Limb (tissue), 2 donors: ENCODE results near the gene FAM24B.
"Not testable (repeated sequence)": the region's sequence is repeated elsewhere in the genome, so short reads cannot be mapped to it uniquely, and the experiment has no call there.

ENCODE experiments used
- DNase-seq, 2 donors: peaks; one replicate each; pipeline ENCODE4 v3.0.0-alpha.2; 2016; ENCODE audit errors: extremely low spot score in 2 of 2

Gene FAM24B

DNA sequence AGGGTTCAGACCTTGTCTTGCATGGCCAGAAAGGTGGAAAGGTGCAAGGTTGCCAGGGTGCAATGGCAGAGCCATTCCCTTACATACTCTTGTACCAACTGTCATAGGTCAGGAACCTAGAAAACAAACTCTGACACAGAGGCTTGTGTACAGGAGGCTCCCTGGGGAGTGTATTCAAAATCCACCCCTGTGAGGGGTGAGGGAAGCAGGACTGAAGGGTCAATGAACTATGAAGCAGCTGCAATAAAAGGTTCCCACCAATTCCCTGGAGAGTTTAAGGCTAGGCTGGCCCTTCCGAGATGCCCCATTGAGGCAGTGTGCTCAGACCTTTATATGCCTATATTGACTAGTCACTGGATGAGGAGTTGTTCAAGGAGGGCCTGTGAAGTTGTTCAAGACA lies 19.9 kb downstream of the FAM24B start:
- DNase-seq = no peak

- not testable (repeated sequence) for DNase-seq
Measured at GRCh38 chr10:122858042-122858441, 21.3 kb downstream of the FAM24B start.

GRCh38 chr10:122856902-122857301 lies 22.5 kb downstream of the FAM24B start:
- DNase-seq = no peak

DNA sequence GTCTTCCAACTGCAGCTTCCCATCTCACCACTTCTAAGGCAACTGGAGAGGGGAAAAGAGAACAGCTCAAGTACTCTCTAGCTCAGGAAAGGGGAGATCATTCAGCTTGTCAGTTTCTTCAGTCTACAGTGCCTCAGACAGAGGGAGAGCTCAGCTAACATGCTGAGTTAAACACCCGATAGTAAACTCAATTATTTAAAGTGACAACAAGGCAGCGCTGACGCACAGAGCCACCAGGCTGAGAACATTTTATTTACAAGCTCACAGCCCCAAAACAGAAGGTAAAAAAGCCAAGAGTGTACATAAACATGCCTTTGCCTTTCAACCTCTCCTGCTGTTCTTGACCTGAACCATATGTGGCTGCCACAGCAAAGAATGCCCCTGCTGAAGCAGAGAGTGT lies 23.6 kb downstream of the FAM24B start:
- DNase-seq = no peak

DNA sequence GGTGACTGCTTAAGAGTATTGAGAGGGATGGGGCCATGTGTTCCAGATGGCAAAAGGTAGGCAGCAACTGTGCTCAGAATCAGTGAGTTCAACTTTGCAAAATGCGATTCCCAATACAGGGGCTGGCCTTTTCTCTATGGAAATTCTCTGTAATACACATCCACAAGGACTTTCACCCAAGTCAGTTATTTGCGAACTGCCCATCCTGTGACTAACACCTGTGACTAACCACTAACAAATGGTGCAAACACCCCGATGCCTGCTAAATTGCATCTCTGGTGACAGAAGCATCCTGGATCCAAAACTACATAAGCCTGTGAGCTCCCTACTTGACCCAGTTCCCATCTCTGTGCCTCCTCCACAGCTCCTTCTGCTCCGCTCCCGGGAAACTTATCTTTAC lies 24.7 kb downstream of the FAM24B start:
- DNase-seq = no peak

- no peak for DNase-seq
Measured at GRCh38 chr10:122853665-122854313, 25.6 kb downstream of the FAM24B start.

- DNase-seq = no peak
Measured at GRCh38 chr10:122852261-122852660, 27.1 kb downstream of the FAM24B start.

DNA sequence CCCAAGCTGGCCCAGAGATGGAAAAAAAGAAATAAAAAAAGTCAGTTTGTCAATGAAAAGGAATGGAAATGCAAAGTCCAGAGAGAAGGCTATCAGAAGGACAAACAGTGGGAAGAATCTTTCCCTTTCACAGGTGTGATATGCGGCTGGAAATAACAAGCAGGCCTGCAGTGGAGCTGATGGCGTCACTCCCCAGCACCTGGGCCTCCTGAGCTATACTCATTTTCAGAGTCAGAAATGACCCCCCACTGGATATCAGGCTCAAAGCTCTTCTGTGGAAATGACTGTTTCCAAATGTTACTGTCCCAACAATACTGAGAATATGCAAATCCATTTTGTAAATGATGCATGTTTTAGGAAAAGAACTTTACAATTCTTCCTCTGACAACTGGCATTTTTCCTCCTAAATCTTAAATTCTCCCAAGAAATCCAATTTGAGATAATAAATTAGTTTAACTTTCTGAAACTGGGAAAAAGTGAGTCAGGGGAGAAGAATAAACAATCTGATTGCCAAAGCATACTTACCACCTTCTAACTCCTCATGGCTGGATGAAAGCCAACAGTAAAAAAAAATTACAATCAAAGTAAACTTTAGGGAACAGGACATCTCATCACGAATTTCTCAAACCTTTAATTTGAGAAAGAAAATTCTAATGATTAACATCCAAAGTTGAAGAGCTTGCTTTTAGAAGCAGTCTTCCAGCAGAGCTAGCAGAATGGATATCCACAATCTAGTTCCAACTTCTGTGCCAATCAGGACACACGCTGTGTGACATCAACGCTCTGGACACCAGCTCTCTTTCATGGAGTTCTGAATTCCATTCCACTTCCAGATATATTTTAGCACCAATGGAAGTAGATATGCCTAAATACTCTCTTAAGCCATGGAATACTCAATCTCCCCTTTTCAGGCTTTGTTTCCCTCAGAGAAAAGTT lies 28.4 kb downstream of the FAM24B start:
- DNase-seq = no peak

DNA sequence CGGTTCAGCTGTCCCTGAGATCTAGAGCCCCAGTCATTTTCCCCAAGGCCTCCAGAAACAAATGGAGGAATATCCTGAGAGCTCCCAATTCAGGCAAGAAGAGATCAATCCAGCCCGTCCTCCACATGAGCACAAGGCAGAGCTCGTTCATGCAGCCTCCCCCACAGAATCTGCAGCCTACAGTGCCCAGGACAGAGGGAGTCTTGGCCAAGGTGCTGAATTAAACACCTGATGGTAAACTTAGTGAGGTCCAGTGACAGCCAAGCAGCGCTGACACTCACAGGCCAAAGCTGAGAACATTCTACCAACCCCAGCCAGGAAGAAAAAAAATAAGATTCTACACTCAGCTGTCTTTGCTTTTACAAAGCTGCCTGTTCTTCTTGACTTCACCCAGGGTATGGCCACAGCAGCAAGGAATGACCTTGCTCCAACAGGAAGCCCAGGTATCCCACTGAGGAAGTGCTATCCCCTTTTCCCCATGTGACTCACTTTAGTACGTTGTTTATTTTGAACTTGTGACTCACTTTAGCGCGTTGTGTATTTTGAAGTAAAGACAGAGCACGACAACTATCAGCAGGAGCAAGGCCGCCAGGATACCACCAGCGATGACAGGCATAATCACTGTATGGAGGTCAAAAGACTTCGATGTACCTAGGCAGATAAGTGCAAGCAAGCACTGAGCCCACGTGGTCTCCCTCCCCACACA lies 29.3 kb downstream of the FAM24B start:
- no peak for DNase-seq

DNA sequence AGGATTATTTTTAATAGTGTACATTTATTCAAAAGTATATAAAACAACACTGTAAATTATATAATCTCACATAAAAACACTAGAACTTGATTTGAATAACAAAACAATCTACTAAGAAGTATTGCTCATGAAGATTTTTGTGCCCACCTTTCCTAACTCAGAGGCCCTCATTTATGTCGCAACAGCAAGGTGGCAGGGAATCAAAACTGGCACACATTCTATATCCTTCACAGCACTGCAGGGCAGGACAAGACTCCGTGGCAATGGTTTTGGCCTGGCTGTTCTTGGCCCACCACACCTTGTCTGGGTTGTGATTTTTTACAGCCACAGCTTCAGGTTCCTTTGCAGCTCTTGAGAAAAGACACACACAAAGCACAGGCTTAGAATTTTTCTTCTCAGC lies 30.3 kb downstream of the FAM24B start:
- no peak for DNase-seq

DNA sequence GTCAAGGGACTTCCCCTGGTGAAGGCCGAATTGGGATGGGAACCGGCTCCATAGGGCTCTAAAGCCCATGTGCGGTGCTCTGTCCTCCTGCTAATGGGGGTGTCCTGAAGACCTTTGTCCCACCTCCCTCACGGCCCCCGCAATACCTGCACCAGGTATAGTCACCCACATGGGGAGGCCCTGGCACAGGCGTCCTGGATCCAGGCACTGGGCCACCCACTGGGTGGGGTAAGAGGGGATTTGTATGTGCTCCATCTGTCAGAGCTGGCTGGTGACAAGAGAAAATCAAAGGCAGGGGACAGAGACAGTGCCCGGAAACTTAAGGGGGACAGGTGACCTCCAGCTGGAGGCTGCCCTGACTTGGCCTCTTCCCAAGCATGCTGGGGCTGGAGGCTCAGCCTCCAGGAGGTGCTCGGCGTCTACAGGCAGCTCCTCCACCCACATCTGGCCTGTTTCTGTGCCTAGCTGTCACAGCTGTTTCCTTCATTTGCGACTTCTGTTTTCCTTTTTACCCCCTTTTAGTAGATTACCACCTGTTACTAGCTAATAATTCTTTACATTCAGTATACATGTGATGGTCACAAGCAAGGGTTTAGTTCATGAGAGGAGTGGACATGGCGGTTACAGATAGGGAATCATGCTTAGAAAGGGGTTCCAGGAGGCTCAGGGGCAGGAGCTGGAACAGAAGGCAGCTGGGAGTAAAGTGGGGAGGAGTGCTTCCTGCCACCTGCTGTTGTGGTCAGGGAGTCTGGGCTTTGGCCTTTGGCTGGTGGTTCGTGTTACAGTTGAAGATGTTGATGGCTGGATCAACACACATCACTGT lies 31.4 kb downstream of the FAM24B start:
- no peak for DNase-seq

GRCh38 chr10:122845783-122846332 lies 33.5 kb downstream of the FAM24B start, which contains the start of gene CUZD1:
Gene CUZD1 (minus strand): TSS chr10:122845857. CDS start chr10:122845843, 14 bp downstream.
- no peak for DNase-seq

- DNase-seq = no peak
Measured at GRCh38 chr10:122844146-122844545, 35.2 kb downstream of the FAM24B start.

DNA sequence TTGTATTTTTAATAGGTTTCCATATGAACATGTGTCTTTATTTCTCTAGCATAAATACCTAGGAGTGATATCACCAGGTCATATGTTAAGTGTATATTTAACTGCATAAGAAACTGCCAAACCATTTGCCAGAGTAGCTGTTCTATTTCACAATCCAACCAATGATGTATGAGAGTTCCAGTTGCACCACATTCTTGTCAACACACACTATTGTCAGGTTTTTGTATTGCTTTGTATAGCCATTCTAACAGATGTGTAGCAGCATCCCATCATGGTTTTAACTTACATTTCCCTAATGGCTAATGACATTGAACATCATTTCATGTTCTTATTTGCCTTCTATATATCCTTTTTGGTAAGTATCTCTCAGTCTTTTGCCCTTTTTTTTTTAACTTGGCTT lies 37.8 kb downstream of the FAM24B start:
- DNase-seq = no peak

- no peak for DNase-seq
Measured at GRCh38 chr10:122839505-122839904, 39.9 kb downstream of the FAM24B start.

DNA sequence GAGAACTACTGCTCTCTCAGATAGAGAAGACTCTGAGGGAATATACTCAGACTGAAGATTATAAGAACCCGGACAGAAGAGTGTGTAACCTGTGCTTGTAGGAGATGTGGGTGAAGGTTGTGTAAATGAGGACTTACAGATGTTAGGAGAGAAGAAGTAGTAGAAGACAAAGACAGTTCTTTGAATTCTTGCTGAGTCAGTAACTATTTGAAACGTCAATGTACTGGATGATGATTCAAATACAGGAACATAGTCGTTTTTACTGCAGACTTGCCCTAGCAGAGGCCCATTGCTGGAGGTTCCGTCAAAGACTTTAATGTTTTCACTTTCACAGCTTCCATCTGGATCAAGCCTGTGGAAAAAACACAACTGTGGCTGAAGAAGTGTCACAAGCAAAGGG lies 40.5 kb downstream of the FAM24B start:
- DNase-seq = no peak

GRCh38 chr10:122835908-122836307 lies 43.5 kb downstream of the FAM24B start:
- DNase-seq = no peak

- no peak for DNase-seq
Measured at GRCh38 chr10:122830965-122831353, 48.4 kb downstream of the FAM24B start.

DNA sequence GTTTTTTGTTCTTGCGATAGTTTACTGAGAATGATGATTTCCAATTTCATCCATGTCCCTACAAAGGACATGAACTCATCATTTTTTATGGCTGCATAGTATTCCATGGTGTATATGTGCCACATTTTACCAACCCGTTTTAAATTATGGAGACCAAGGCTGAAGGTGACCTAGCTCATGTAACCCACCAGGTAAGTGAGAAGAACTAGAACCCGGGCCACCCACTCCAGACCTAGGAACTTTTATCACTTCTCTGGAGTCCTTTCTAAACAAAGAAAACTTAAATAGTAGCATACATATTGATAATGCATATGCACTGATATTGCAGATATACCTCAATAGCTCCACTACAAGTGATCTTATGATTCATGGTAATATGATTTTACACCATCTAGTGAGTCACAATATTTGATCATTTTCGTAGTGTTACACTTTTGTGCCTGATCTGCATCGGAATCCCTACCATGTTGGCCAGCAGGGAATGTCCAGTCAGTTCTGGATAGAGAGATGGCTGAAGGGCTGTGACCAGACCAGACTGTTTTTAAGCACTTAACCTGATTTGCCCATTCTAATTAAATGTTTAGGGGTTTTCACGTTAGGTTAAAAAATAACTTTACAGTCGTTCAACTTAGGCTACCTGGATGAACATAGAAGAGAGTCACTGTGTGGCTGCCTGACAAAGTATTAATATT lies 49.0 kb downstream of the FAM24B start:
- DNase-seq = no peak

DNA sequence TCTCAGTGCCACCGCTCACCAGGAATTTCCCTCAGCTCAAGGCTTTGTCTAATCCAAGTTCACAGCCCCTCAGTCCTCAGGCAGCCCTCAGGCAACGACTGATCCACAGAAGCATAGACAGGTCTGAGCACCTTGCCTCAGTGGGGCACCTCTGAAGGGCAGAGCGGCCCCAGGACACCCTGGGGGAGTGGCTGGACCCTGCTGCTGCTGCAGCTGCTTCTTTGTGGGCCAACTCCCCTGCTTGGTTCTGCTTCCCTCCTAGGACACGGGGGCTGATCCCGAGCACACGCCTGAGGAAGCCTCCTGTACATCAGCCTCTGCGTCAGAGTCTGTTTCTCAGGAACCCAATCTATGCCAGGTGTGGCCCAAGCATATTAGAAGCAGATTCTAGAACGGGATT lies 49.9 kb downstream of the FAM24B start:
- no peak for DNase-seq
